GM12878 (cell line): ENCODE measurements around the gene UBC. TPM values are rescaled to one million over a fixed set of nuclear protein-coding genes. Genes with fewer than 3 reads are reported as not detected.
A peak's percentile ranks its signal among the peaks of the same experiment; 100 is the strongest.

Experiments used
- ATF7 ChIP-seq: fragments of 450-650 bp; IDR thresholded peaks from 2 replicates; pipeline ENCODE4 v1.6.1; 2016; ENCODE audit warnings: low read depth, mild to moderate bottlenecking
- BHLHE40 ChIP-seq, 2 experiments: fragments of 450-650 bp in 1 of 2; IDR thresholded peaks; 2 replicates each; pipeline ENCODE4 v1.6.1; 2011 to 2017; ENCODE audit warnings: low read depth in 2 of 2, borderline replicate concordance in 1 of 2, improper control_type of control experiment in 1 of 2, low read length in 1 of 2, mild to moderate bottlenecking in 1 of 2
- E2F8 ChIP-seq: fragments of 450-650 bp; IDR thresholded peaks from 2 replicates; pipeline ENCODE4 v1.6.1; 2018; ENCODE audit warnings: mild to moderate bottlenecking, low read depth, moderate library complexity; ENCODE audit not compliant: partially characterized antibody
- EP300 ChIP-seq, 2 experiments: fragments of 150-350 bp in 1 of 2; IDR thresholded peaks; 2 replicates each; pipeline ENCODE4 v1.6.1; 2011 to 2012; ENCODE audit warnings: low read depth in 2 of 2, low read length in 2 of 2, borderline replicate concordance in 1 of 2, improper control_type of control experiment in 1 of 2, inconsistent platforms in 1 of 2; ENCODE audit not compliant: control insufficient read depth in 1 of 2
- GATAD2B ChIP-seq: fragments of 450-650 bp; conservative IDR thresholded peaks from 2 replicates; pipeline ENCODE4 v1.6.1; 2017; ENCODE audit warnings: low read depth, mild to moderate bottlenecking, moderate library complexity
- HSF1 ChIP-seq: fragments of 150-350 bp; IDR thresholded peaks from 2 replicates; pipeline ENCODE4 v1.6.1; 2014; ENCODE audit warnings: mild to moderate bottlenecking, low read depth, low read length
- IKZF2 ChIP-seq, 2 experiments: fragments of 450-650 bp; IDR thresholded peaks; 2 replicates each; pipeline ENCODE4 v1.6.1; 2017; ENCODE audit warnings: mild to moderate bottlenecking in 2 of 2, moderate library complexity in 2 of 2
- IRF4 ChIP-seq: IDR thresholded peaks from 2 replicates; pipeline ENCODE4 v1.6.1; 2011; ENCODE audit warnings: low read depth, low read length
- IRF5 ChIP-seq: fragments of 450-650 bp; IDR thresholded peaks from 2 replicates; pipeline ENCODE4 v1.6.1; 2017; ENCODE audit warnings: borderline replicate concordance
- NBN ChIP-seq: fragments of 450-650 bp; IDR thresholded peaks from 2 replicates; pipeline ENCODE4 v1.6.1; 2016
- NR2C1 ChIP-seq: fragments of 450-650 bp; IDR thresholded peaks from 2 replicates; pipeline ENCODE4 v1.6.1; 2017; ENCODE audit warnings: antibody characterized with exemption, mild to moderate bottlenecking, moderate library complexity
- POU2F2 ChIP-seq: IDR thresholded peaks from 3 replicates; pipeline ENCODE4 v1.6.1; 2011; ENCODE audit warnings: low read depth, mild to moderate bottlenecking, low read length, borderline replicate concordance
- RB1 ChIP-seq: fragments of 450-650 bp; formaldehyde crosslinking; IDR thresholded peaks from 2 replicates; pipeline ENCODE4 v1.6.1; 2017; ENCODE audit warnings: mild to moderate bottlenecking, borderline replicate concordance
- TBL1XR1 ChIP-seq: IDR thresholded peaks from 2 replicates; pipeline ENCODE4 v1.6.1; 2012; ENCODE audit warnings: low read depth, low read length, improper control_type of control experiment
- USF2 ChIP-seq: IDR thresholded peaks from 2 replicates; pipeline ENCODE4 v1.6.1; 2011; ENCODE audit warnings: low read depth, low read length, improper control_type of control experiment, borderline replicate concordance
- ZBED1 ChIP-seq: IDR thresholded peaks from 2 replicates; pipeline ENCODE4 v1.6.1; 2016; ENCODE audit warnings: borderline replicate concordance
- ZNF384 ChIP-seq: IDR thresholded peaks from 2 replicates; pipeline ENCODE4 v1.6.1; 2012; ENCODE audit warnings: low read depth, mild to moderate bottlenecking, low read length, improper control_type of control experiment, borderline replicate concordance
- ZNF592 ChIP-seq: fragments of 450-650 bp; IDR thresholded peaks from 2 replicates; pipeline ENCODE4 v1.6.1; 2017; ENCODE audit warnings: mild to moderate bottlenecking, moderate library complexity
- polyA plus RNA-seq, 11 experiments: library from polyadenylated mRNA; depleted of rRNA in 4 of 11; unstranded in 6 of 11; stranded (reverse) in 5 of 11; fragments of >200 nt; fragmentation: Nextera tagmentation in 4 of 11; fragmentation: Illumina TruSeq in 1 of 11; extraction: Ambion mirVana in 4 of 11; extraction: Trizol in 1 of 11; gene quantifications; 1 replicate in 1 of 11; 2 replicates in 10 of 11; pipeline versions ENCODE4 v1.2.1 to v1.2.3, GENCODE V29; 2011 to 2016; ENCODE audit warnings: inconsistent platforms in 2 of 11, missing spikeins in 2 of 11, low read depth in 1 of 11
- total RNA-seq, 4 experiments: library from RNA; depleted of rRNA in 3 of 4; stranded (reverse); fragments of >200 nt in 3 of 4; fragmentation: Illumina TruSeq in 1 of 4; extraction: Trizol in 1 of 4; gene quantifications; 2 replicates each; pipeline versions ENCODE4 v1.2.1 to v1.2.3, GENCODE V29; 2013 to 2021

The UBC gene
- total and polyA plus RNA-seq, 10 of the 15 experiments (the other 5 are each of a cell fraction or from before 2014, with no cell fraction given), result 653 to 1,666 (median 874) TPM

GRCh38 chr12:124906606-124907261 is 7.7 kb downstream of the UBC start (continued):
- TF ChIP-seq IRF5 (no peak), E2F8 (peak; percentile 57), NR2C1 (0 out of 2 replicates have a peak, but pooled peaks have one; percentile 13), NBN (peak; percentile 62), BHLHE40 (IDR thresholded peaks at IDR 0.05; ENCODE audit: borderline replicate concordance in 1 of 2, low read depth in 2 of 2, low read length in 1 of 2) (peak in 1 of 2 experiments; percentile 61; a peak in 2 of 4 replicates), ZNF592 (peak; percentile 92), IKZF2 (IDR thresholded peaks at IDR 0.05) (peak in 1 of 2 experiments; percentile 36; a peak in 2 of 4 replicates), TBL1XR1 (peak; percentile 61; the same call in 1 of the 2 replicates), ZBED1 (no peak), RB1 (peak; percentile 58; the same call in 1 of the 2 replicates), ZNF384 (peak; percentile 4; the same call in 1 of the 2 replicates), GATAD2B (0 out of 2 replicates have a peak, but pooled peaks have one; percentile 24), USF2 (no peak), POU2F2 (peak; percentile 86; the same call in 1 of the 3 replicates), ATF7 (peak; percentile 54; the same call in 1 of the 2 replicates), IRF4 (peak; percentile 55; the same call in 1 of the 2 replicates), EP300 (IDR thresholded peaks at IDR 0.05; ENCODE audit: borderline replicate concordance in 1 of 2, control insufficient read depth in 1 of 2, low read depth in 2 of 2, low read length in 2 of 2) (no peak), HSF1 (0 out of 2 replicates have a peak, but pooled peaks have one; percentile 53)
